ENCODE measurements around the gene ZNF471.

The ZNF471 gene

GRCh38 chr19:56572589-56572988 is 64.9 kb downstream of the ZNF471 start:
- no peak for DNase-seq (ENCODE audit: low read depth in 1 of 2, low spot score in 1 of 2)

GRCh38 chr19:56573914-56574313 is 66.3 kb downstream of the ZNF471 start:
- DNase-seq (ENCODE audit: low read depth in 1 of 2, low spot score in 1 of 2), result no peak

GRCh38 chr19:56577719-56578602 is 70.3 kb downstream of the ZNF471 start:
- DNase-seq (ENCODE audit: low read depth in 1 of 2, low spot score in 1 of 2), result no peak

Data from activated CD4-positive, alpha-beta T cell treated with anti-CD3 and anti-CD28 coated beads, Interleukin-2, amount 50 U/mL, for 24 hours (primary cell).